ENCODE data around the gene KMT5B.

DNA sequence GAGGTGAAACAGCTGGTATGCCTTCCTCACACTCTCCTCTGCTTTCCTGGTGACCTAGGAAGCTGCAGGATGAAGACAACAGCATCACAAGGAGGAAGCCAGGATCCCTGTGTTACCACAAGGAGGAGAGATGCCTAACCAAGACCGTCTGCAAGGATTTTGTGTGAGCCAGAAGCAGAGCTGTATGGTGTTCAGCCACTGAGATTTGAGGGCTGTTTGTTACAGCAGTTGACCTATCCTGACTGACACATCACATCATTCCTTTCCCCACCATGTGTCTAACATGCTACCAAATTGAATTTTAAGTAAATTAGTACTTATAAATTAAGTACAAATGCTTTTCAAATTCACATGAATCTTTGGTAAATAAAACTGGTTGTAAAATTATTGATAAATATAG, 83.0 kb downstream of the KMT5B start:
- TF ChIP-seq ZNF792 (tag by site-specific recombination; IDR thresholded peaks at IDR 0.05): no peak
- no peak for TF ChIP-seq ZNF768 (tag by site-specific recombination; IDR thresholded peaks at IDR 0.05)
- TF ChIP-seq MZF1 (tag by site-specific recombination; IDR thresholded peaks at IDR 0.05; ENCODE audit: borderline replicate concordance): no peak
- TF ChIP-seq, protein P1, sequence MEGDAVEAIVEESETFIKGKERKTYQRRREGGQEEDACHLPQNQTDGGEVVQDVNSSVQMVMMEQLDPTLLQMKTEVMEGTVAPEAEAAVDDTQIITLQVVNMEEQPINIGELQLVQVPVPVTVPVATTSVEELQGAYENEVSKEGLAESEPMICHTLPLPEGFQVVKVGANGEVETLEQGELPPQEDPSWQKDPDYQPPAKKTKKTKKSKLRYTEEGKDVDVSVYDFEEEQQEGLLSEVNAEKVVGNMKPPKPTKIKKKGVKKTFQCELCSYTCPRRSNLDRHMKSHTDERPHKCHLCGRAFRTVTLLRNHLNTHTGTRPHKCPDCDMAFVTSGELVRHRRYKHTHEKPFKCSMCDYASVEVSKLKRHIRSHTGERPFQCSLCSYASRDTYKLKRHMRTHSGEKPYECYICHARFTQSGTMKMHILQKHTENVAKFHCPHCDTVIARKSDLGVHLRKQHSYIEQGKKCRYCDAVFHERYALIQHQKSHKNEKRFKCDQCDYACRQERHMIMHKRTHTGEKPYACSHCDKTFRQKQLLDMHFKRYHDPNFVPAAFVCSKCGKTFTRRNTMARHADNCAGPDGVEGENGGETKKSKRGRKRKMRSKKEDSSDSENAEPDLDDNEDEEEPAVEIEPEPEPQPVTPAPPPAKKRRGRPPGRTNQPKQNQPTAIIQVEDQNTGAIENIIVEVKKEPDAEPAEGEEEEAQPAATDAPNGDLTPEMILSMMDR (tag by site-specific recombination; IDR thresholded peaks at IDR 0.05): no peak
- TF ChIP-seq ZFP3 (tag by site-specific recombination; IDR thresholded peaks at IDR 0.05; ENCODE audit: low read depth): no peak
- TF ChIP-seq ZNF571 (tag by site-specific recombination; IDR thresholded peaks at IDR 0.05): no peak
- TF ChIP-seq, protein P2, sequence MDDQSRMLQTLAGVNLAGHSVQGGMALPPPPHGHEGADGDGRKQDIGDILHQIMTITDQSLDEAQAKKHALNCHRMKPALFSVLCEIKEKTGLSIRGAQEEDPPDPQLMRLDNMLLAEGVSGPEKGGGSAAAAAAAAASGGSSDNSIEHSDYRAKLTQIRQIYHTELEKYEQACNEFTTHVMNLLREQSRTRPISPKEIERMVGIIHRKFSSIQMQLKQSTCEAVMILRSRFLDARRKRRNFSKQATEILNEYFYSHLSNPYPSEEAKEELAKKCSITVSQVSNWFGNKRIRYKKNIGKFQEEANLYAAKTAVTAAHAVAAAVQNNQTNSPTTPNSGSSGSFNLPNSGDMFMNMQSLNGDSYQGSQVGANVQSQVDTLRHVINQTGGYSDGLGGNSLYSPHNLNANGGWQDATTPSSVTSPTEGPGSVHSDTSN (CRISPR knock-in tag; IDR thresholded peaks at IDR 0.05): no peak
- TF ChIP-seq, protein P3, sequence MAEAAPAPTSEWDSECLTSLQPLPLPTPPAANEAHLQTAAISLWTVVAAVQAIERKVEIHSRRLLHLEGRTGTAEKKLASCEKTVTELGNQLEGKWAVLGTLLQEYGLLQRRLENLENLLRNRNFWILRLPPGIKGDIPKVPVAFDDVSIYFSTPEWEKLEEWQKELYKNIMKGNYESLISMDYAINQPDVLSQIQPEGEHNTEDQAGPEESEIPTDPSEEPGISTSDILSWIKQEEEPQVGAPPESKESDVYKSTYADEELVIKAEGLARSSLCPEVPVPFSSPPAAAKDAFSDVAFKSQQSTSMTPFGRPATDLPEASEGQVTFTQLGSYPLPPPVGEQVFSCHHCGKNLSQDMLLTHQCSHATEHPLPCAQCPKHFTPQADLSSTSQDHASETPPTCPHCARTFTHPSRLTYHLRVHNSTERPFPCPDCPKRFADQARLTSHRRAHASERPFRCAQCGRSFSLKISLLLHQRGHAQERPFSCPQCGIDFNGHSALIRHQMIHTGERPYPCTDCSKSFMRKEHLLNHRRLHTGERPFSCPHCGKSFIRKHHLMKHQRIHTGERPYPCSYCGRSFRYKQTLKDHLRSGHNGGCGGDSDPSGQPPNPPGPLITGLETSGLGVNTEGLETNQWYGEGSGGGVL (tag by site-specific recombination; IDR thresholded peaks at IDR 0.05): no peak
- TF ChIP-seq MYNN (tag by site-specific recombination; IDR thresholded peaks at IDR 0.05; ENCODE audit: borderline replicate concordance): no peak
- TF ChIP-seq ZNF585B (tag by site-specific recombination; IDR thresholded peaks at IDR 0.05): no peak
- no peak for TF ChIP-seq ZFP37 (tag by site-specific recombination; IDR thresholded peaks at IDR 0.05)

Data from HEK293 (cell line).